ENCODE data around the gene ARHGAP10. TPM values are rescaled to one million over a fixed set of nuclear protein-coding genes. Genes with fewer than 3 reads are reported as not detected.
A peak's percentile ranks its signal among the peaks of the same experiment; 100 is the strongest.

ARHGAP10 gene
- 26.9 TPM for total RNA-seq
- long read RNA-seq, transcript ARHGAP10-201 (23 exons, 3,299 nt), result major isoform, 9 of 30 reads
- long read RNA-seq, partial matches to known transcripts, result 13 of 30 reads
- long read RNA-seq, other reads (novel, unspliced or antisense), result 8 of 30 reads

- no peak for TF ChIP-seq CTCF (IDR thresholded peaks at IDR 0.05)
- ATAC-seq (peak; percentile 93), DNase-seq (peak; percentile 88)
- H3K4me1 ChIP-seq, result peaks cover 11% of the 10 kb centered on the region
- no peaks in the 10 kb centered on the region for H3K9me3 ChIP-seq
- H3K36me3 ChIP-seq, result no peaks in the 10 kb centered on the region
- peak within 1 kb of the TSS; percentile 84 for H3K4me3 ChIP-seq
- intact Hi-C loops (cut with DNase I), result no loop called here
- H3K27ac ChIP-seq, result peak within 1 kb of the TSS; percentile 83
- H3K27me3 ChIP-seq, result no peaks in the 10 kb centered on the region
Measured at GRCh38 chr4:147731580-147732517, at the start of gene ARHGAP10. Gene ARHGAP10 (plus strand): TSS chr4:147732088. CDS start chr4:147732302, 214 bp downstream.

GRCh38 chr4:147682755-147683154 is 49.1 kb upstream of the ARHGAP10 start:
- intact Hi-C loops (cut with DNase I), result no loop called here

GRCh38 chr4:147683188-147683591 is 48.7 kb upstream of the ARHGAP10 start:
- peaks cover 14% of the 10 kb centered on the region for H3K4me1 ChIP-seq
- H3K27me3 ChIP-seq, result no peaks in the 10 kb centered on the region
- no peak for TF ChIP-seq CTCF (IDR thresholded peaks at IDR 0.05)
- intact Hi-C loops (cut with DNase I), result no loop called here
- H3K36me3 ChIP-seq, result peaks cover 8% of the 10 kb centered on the region
- DNase-seq, result no peak
- no peaks in the 10 kb centered on the region for H3K9me3 ChIP-seq
- ATAC-seq, result peak; percentile 60
- peak overlapping the region; percentile 86 for H3K4me3 ChIP-seq
- H3K27ac ChIP-seq, result peak overlapping the region; percentile 90

More at GRCh38 chr4:147682755-147683154, 49.1 kb upstream of the ARHGAP10 start:
- ATAC-seq (no peak), DNase-seq (no peak)
- no peak for TF ChIP-seq CTCF (IDR thresholded peaks at IDR 0.05)
- Histone ChIP-seq H3K4me1 (peaks cover 14% of the 10 kb centered on the region), H3K9me3 (no peaks in the 10 kb centered on the region), H3K4me3 (peak overlapping the region; percentile 86), H3K36me3 (peaks cover 8% of the 10 kb centered on the region), H3K27me3 (no peaks in the 10 kb centered on the region), H3K27ac (no peak overlapping the region)

- Histone ChIP-seq H3K9me3 (no peaks in the 10 kb centered on the region), H3K27me3 (no peaks in the 10 kb centered on the region), H3K4me3 (peak within 1 kb of the TSS; percentile 86), H3K27ac (peak within 1 kb of the TSS; percentile 90), H3K36me3 (peaks cover 2% of the 10 kb centered on the region), H3K4me1 (peaks cover 14% of the 10 kb centered on the region)
- intact Hi-C loops (cut with DNase I), result no loop called here
- ATAC-seq (peak; percentile 100), DNase-seq (peak; percentile 96)
- no peak for TF ChIP-seq CTCF (IDR thresholded peaks at IDR 0.05)
Measured at GRCh38 chr4:147683717-147684700, 47.9 kb upstream of the ARHGAP10 start, which contains the start of gene PRMT9. Gene PRMT9 (minus strand): TSS chr4:147684163. CDS start chr4:147683987, 176 bp downstream.

- Histone ChIP-seq H3K9me3 (no peaks in the 10 kb centered on the region), H3K4me1 (peaks cover 6% of the 10 kb centered on the region), H3K27ac (no peak overlapping the region), H3K36me3 (no peaks in the 10 kb centered on the region), H3K27me3 (no peaks in the 10 kb centered on the region), H3K4me3 (no peak overlapping the region)
- ATAC-seq, result no peak
- TF ChIP-seq CTCF (IDR thresholded peaks at IDR 0.05), result no peak
- intact Hi-C loops (cut with DNase I), result no loop called here
- no peak for DNase-seq
Measured at GRCh38 chr4:147689067-147689466, 42.8 kb upstream of the ARHGAP10 start.
